PC-9 (cell line): Measurements from ENCODE around the gene KCNA5. TPM values are rescaled to one million over a fixed set of nuclear protein-coding genes. Genes with fewer than 3 reads are reported as not detected.

Source experiments
- BruUV-seq: library from RNA; stranded (reverse); fragments of 400-500 nt; replicated peaks from 2 replicates; lab custom pipeline; 2021; lab: Mats Ljungman, UMichigan
- CTCF ChIA-PET: fragments of 300-600 bp; sonication (Branson Sonifier 250); formaldehyde crosslinking; loops from one replicate; lab custom pipeline; 2022; ENCODE audit warnings: antibody characterized with exemption; lab: Charles Lee
- POLR2A ChIA-PET: fragments of 300-600 bp; sonication (Branson Sonifier 250); formaldehyde crosslinking; loops from one replicate; lab custom pipeline; 2022; ENCODE audit warnings: antibody characterized with exemption; ENCODE audit not compliant: unreplicated experiment; lab: Charles Lee
- DNase-seq, 2 experiments: peaks; one replicate each; pipeline versions ENCODE4 v3.0.0 to v3.0.0-alpha.2; 2015 to 2022; ENCODE audit warnings: mixed read lengths in 1 of 2
- H2AFZ ChIP-seq: fragments of 200-600 bp; sonication (generic); 2 replicates; pipeline ENCODE4 v1.8.1; 2017; ENCODE audit warnings: antibody characterized with exemption
- H3F3A ChIP-seq: fragments of 200-600 bp; sonication (generic); 2 replicates; pipeline ENCODE4 v1.8.1; 2017; ENCODE audit warnings: antibody characterized with exemption, mild to moderate bottlenecking, low read depth; ENCODE audit not compliant: insufficient read depth
- H3K27ac ChIP-seq: fragments of 200-600 bp; sonication (generic); 2 replicates; pipeline ENCODE4 v1.6.1; 2016; ENCODE audit warnings: mixed run types
- H3K27me3 ChIP-seq: fragments of 200-600 bp; sonication (generic); 2 replicates; pipeline ENCODE4 v1.6.1; 2016; ENCODE audit warnings: low read depth, mixed run types; ENCODE audit not compliant: insufficient read depth
- H3K36me3 ChIP-seq: fragments of 200-600 bp; sonication (generic); 2 replicates; pipeline ENCODE4 v1.6.1; 2016; ENCODE audit warnings: low read depth, mixed run types
- H3K4me1 ChIP-seq: fragments of 200-600 bp; sonication (generic); replicated peaks from 2 replicates; pipeline ENCODE4 v1.6.1; 2016; ENCODE audit warnings: mixed run types; ENCODE audit not compliant: insufficient read depth
- H3K4me2 ChIP-seq: fragments of 200-600 bp; sonication (generic); 2 replicates; pipeline ENCODE4 v1.6.1; 2017; ENCODE audit warnings: mixed run types
- H3K4me3 ChIP-seq: fragments of 200-600 bp; sonication (generic); 2 replicates; pipeline ENCODE4 v1.6.1; 2016; ENCODE audit warnings: mixed run types
- H3K79me2 ChIP-seq: fragments of 200-600 bp; sonication (generic); 2 replicates; pipeline ENCODE4 v1.6.1; 2017; ENCODE audit warnings: low read depth, mixed run types
- H3K9me2 ChIP-seq: fragments of 200-600 bp; sonication (generic); 2 replicates; pipeline ENCODE4 v1.8.1; 2017; ENCODE audit warnings: mild to moderate bottlenecking; ENCODE audit not compliant: insufficient read depth
- H3K9me3 ChIP-seq: fragments of 200-600 bp; sonication (generic); 2 replicates; pipeline ENCODE4 v1.8.1; 2016; ENCODE audit warnings: low read depth; ENCODE audit not compliant: insufficient read depth
- H4K20me1 ChIP-seq: fragments of 200-600 bp; sonication (generic); 2 replicates; pipeline ENCODE4 v1.8.1; 2017; ENCODE audit not compliant: insufficient read depth
- CTCF ChIP-seq: fragments of 200-600 bp; sonication (generic); conservative IDR thresholded peaks from 2 replicates; pipeline ENCODE4 v1.6.1; 2017; ENCODE audit warnings: mixed run types, antibody characterized with exemption, mild to moderate bottlenecking, moderate library complexity
- EZH2 ChIP-seq: fragments of 200-600 bp; sonication (generic); IDR thresholded peaks from 2 replicates; pipeline ENCODE4 v1.8.0; 2017; ENCODE audit warnings: antibody characterized with exemption, low read depth
- intact Hi-C: fragments of 100-400 bp; cut with micrococcal nuclease; formaldehyde crosslinking; loops from one replicate; pipeline ENCODE4 v1.10.0; 2022; ENCODE audit not compliant: unreplicated experiment
- total RNA-seq: library from RNA; stranded (reverse); gene quantifications from 2 replicates; pipeline ENCODE4 v1.2.3, GENCODE V29; 2021

KCNA5 gene
- total RNA-seq, 1 experiment from 2014 or later = not detected

GRCh38 chr12:5038781-5039311 lies 4.8 kb upstream of the KCNA5 start:
- no peak for DNase-seq
- TF ChIP-seq CTCF (no peak), EZH2 (no peak)
- H3K4me3 ChIP-seq = no peak overlapping the region
- no peaks in the 10 kb centered on the region for H4K20me1 ChIP-seq
- H3K27ac ChIP-seq = no peak overlapping the region
- H3F3A ChIP-seq = no peaks in the 10 kb centered on the region
- no peaks in the 10 kb centered on the region for H3K9me3 ChIP-seq
- H3K27me3 ChIP-seq = peaks cover 67% of the 10 kb centered on the region
- ChIA-PET CTCF (no interaction called here), POLR2A (no interaction called here)
- no peak overlapping the region for H3K4me2 ChIP-seq
- intact Hi-C loops = no loop called here
- no peaks in the 10 kb centered on the region for H3K36me3 ChIP-seq
- H3K79me2 ChIP-seq = no peaks in the 10 kb centered on the region
- H2AFZ ChIP-seq = no peak overlapping the region
- H3K4me1 ChIP-seq = no peaks in the 10 kb centered on the region
- H3K9me2 ChIP-seq = no peaks in the 10 kb centered on the region
- BruUV-seq = no TSS peak

GRCh38 chr12:5039815-5040214 lies 3.9 kb upstream of the KCNA5 start:
- no TSS peak for BruUV-seq

GRCh38 chr12:5040368-5040767 lies 3.3 kb upstream of the KCNA5 start:
- Histone ChIP-seq H3K9me2 (no peaks in the 10 kb centered on the region), H3K9me3 (no peaks in the 10 kb centered on the region), H3K4me1 (no peaks in the 10 kb centered on the region), H3F3A (no peaks in the 10 kb centered on the region), H3K27me3 (peaks cover 54% of the 10 kb centered on the region), H4K20me1 (no peaks in the 10 kb centered on the region), H3K4me3 (no peak overlapping the region), H3K36me3 (no peaks in the 10 kb centered on the region), H2AFZ (no peak overlapping the region), H3K79me2 (no peaks in the 10 kb centered on the region), H3K27ac (no peak overlapping the region), H3K4me2 (no peak overlapping the region)
- no TSS peak for BruUV-seq
- no peak for DNase-seq
- TF ChIP-seq EZH2 (no peak), CTCF (no peak)
- CTCF ChIA-PET = no interaction called here
- intact Hi-C loops = no loop called here
- POLR2A ChIA-PET = no interaction called here

More at GRCh38 chr12:5039815-5040214, 3.9 kb upstream of the KCNA5 start:
- Histone ChIP-seq H3K9me3 (no peaks in the 10 kb centered on the region), H3F3A (no peaks in the 10 kb centered on the region), H3K36me3 (no peaks in the 10 kb centered on the region), H3K4me2 (no peak overlapping the region), H4K20me1 (no peaks in the 10 kb centered on the region), H3K79me2 (no peaks in the 10 kb centered on the region), H3K27me3 (peaks cover 58% of the 10 kb centered on the region), H2AFZ (no peak overlapping the region), H3K9me2 (no peaks in the 10 kb centered on the region), H3K4me1 (no peaks in the 10 kb centered on the region), H3K27ac (no peak overlapping the region), H3K4me3 (no peak overlapping the region)
- ChIA-PET POLR2A (no interaction called here), CTCF (no interaction called here)
- TF ChIP-seq CTCF = no peak
- no peak for TF ChIP-seq EZH2
- intact Hi-C loops = no loop called here
- no peak for DNase-seq
